DND-41 (cell line): ENCODE measurements around the gene CACHD1.

Source experiments
- ATAC-seq: fragments of 200-7000 bp; cut with Tn5 transposase; 3 replicates; pipeline ENCODE4 v1.9.1; 2021; ENCODE audit warnings: low read depth; ENCODE audit not compliant: insufficient read depth
- DNase-seq: peaks from one replicate; pipeline ENCODE4 v3.0.0-alpha.2; 2020
- H2AFZ ChIP-seq: 2 replicates; pipeline ENCODE4 v1.6.0; 2012; ENCODE audit warnings: low read depth, low read length
- H3K27ac ChIP-seq: 2 replicates; pipeline ENCODE4 v1.5.1; 2012; ENCODE audit warnings: low read length, inconsistent platforms
- H3K27me3 ChIP-seq: fragments of 200-600 bp; sonication (generic); 2 replicates; pipeline ENCODE4 v1.6.0; 2012; ENCODE audit warnings: low read length, mild to moderate bottlenecking, inconsistent platforms; ENCODE audit not compliant: insufficient read depth, poor library complexity
- H3K36me3 ChIP-seq: 2 replicates; pipeline ENCODE4 v1.5.1; 2012; ENCODE audit warnings: low read length, inconsistent platforms; ENCODE audit not compliant: insufficient read depth
- H3K4me1 ChIP-seq: 2 replicates; pipeline ENCODE4 v1.5.1; 2012; ENCODE audit warnings: mild to moderate bottlenecking, low read length; ENCODE audit not compliant: insufficient read depth
- H3K4me2 ChIP-seq: 2 replicates; pipeline ENCODE4 v1.6.0; 2012; ENCODE audit warnings: mild to moderate bottlenecking, moderate library complexity, low read length, inconsistent platforms; ENCODE audit not compliant: insufficient read depth
- H3K4me3 ChIP-seq, 2 experiments: fragments of 200-600 bp in 1 of 2; shearing (Covaris generic) in 1 of 2; 2 replicates each; pipeline ENCODE4 v1.5.1; 2012 to 2016; ENCODE audit warnings: inconsistent platforms in 2 of 2, low read length in 2 of 2, mild to moderate bottlenecking in 2 of 2, low read depth in 1 of 2, moderate library complexity in 1 of 2
- H3K79me2 ChIP-seq: 2 replicates; pipeline ENCODE4 v1.6.0; 2012; ENCODE audit warnings: low read length, inconsistent platforms; ENCODE audit not compliant: insufficient read depth
- H3K9ac ChIP-seq: 2 replicates; pipeline ENCODE4 v1.6.0; 2012; ENCODE audit warnings: low read depth, mild to moderate bottlenecking, inconsistent platforms, low read length, moderate library complexity
- H3K9me3 ChIP-seq: 2 replicates; pipeline ENCODE4 v1.5.1; 2012; ENCODE audit warnings: low read length, moderate library complexity, mild to moderate bottlenecking, inconsistent platforms; ENCODE audit not compliant: insufficient read depth, severe bottlenecking
- H4K20me1 ChIP-seq: 2 replicates; pipeline ENCODE4 v1.6.0; 2012; ENCODE audit warnings: low read length; ENCODE audit not compliant: insufficient read depth
- EZH2 ChIP-seq: IDR thresholded peaks from 3 replicates; pipeline ENCODE4 v1.6.1; 2012; ENCODE audit warnings: borderline replicate concordance, low read depth, mild to moderate bottlenecking, moderate library complexity, low read length, inconsistent platforms; ENCODE audit not compliant: severe bottlenecking
- TF ChIP-seq, protein P1 (sequence below): IDR thresholded peaks from 2 replicates; pipeline ENCODE4 v1.5.1; 2012; ENCODE audit warnings: borderline replicate concordance, low read length, moderate library complexity, mild to moderate bottlenecking; ENCODE audit not compliant: poor library complexity, severe bottlenecking; ENCODE audit errors: extremely low read depth

Gene CACHD1

DNA sequence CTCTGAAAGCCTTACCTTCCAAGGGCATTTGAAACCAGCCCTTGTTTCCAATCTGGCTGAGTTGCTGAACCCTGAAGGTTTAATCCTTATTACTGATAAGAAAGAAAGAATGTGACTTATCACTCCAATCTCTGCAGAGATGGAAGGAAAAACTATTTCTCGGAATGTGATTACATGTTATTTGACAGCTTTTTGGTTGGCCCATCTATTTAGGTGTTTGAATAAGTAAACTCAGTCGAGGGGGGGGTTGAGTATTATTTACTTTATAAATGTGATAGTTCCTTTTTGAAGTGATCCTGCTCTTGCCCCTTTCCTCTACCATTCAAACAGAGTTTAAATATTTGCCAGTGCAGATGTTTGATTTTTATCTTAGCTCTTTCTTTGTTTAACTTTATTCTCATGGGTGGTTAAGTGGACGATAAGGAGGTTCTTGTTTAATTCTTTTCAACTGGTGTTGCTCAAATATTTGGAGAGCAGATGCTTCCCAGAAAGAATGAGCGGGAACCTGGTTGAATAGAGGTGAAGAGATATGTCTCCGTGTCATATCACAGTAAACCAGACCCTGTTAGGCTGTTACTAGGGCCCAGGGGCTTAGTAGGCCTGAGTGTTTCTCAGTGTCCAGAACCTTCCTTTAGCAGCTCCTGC lies 126.1 kb downstream of the CACHD1 start:
- H3K4me3 ChIP-seq: no peak overlapping the region
- H3K4me1 ChIP-seq: no peaks in the 10 kb centered on the region
- no peak overlapping the region for H3K9ac ChIP-seq
- H3K27ac ChIP-seq: no peak overlapping the region
- no peaks in the 10 kb centered on the region for H4K20me1 ChIP-seq
- ATAC-seq (no peak), DNase-seq (no peak)
- H3K9me3 ChIP-seq: no peaks in the 10 kb centered on the region
- no peaks in the 10 kb centered on the region for H3K36me3 ChIP-seq
- no peaks in the 10 kb centered on the region for H3K79me2 ChIP-seq
- H3K27me3 ChIP-seq: peaks cover 3% of the 10 kb centered on the region
- TF ChIP-seq, protein P1, sequence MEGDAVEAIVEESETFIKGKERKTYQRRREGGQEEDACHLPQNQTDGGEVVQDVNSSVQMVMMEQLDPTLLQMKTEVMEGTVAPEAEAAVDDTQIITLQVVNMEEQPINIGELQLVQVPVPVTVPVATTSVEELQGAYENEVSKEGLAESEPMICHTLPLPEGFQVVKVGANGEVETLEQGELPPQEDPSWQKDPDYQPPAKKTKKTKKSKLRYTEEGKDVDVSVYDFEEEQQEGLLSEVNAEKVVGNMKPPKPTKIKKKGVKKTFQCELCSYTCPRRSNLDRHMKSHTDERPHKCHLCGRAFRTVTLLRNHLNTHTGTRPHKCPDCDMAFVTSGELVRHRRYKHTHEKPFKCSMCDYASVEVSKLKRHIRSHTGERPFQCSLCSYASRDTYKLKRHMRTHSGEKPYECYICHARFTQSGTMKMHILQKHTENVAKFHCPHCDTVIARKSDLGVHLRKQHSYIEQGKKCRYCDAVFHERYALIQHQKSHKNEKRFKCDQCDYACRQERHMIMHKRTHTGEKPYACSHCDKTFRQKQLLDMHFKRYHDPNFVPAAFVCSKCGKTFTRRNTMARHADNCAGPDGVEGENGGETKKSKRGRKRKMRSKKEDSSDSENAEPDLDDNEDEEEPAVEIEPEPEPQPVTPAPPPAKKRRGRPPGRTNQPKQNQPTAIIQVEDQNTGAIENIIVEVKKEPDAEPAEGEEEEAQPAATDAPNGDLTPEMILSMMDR: no peak
- no peak for TF ChIP-seq EZH2
- H3K4me2 ChIP-seq: no peak overlapping the region
- no peak overlapping the region for H2AFZ ChIP-seq

- DNase-seq: no peak
Measured at GRCh38 chr1:64597113-64597512, 127.2 kb downstream of the CACHD1 start.

GRCh38 chr1:64598100-64598571 lies 128.2 kb downstream of the CACHD1 start:
- ATAC-seq: no peak
- no peaks in the 10 kb centered on the region for H3K79me2 ChIP-seq
- H3K9ac ChIP-seq: no peak overlapping the region
- no peak for DNase-seq
- peaks cover 3% of the 10 kb centered on the region for H3K27me3 ChIP-seq
- H3K36me3 ChIP-seq: no peaks in the 10 kb centered on the region
- H3K4me3 ChIP-seq: no peak overlapping the region
- no peak overlapping the region for H3K4me2 ChIP-seq
- TF ChIP-seq, protein P1: no peak
- no peak for TF ChIP-seq EZH2
- no peak overlapping the region for H2AFZ ChIP-seq
- no peaks in the 10 kb centered on the region for H3K4me1 ChIP-seq
- no peaks in the 10 kb centered on the region for H3K9me3 ChIP-seq
- H4K20me1 ChIP-seq: no peaks in the 10 kb centered on the region
- H3K27ac ChIP-seq: no peak overlapping the region

More at GRCh38 chr1:64597113-64597512, 127.2 kb downstream of the CACHD1 start:
- H3K79me2 ChIP-seq: no peaks in the 10 kb centered on the region
- H3K4me2 ChIP-seq: no peak overlapping the region
- TF ChIP-seq, protein P1: no peak
- no peak for TF ChIP-seq EZH2
- H3K36me3 ChIP-seq: no peaks in the 10 kb centered on the region
- no peak overlapping the region for H3K4me3 ChIP-seq
- no peak for ATAC-seq
- no peak overlapping the region for H3K9ac ChIP-seq
- H4K20me1 ChIP-seq: no peaks in the 10 kb centered on the region
- no peaks in the 10 kb centered on the region for H3K4me1 ChIP-seq
- H2AFZ ChIP-seq: no peak overlapping the region
- peaks cover 3% of the 10 kb centered on the region for H3K27me3 ChIP-seq
- H3K9me3 ChIP-seq: no peaks in the 10 kb centered on the region
- H3K27ac ChIP-seq: no peak overlapping the region
